Measurements from ENCODE around the gene SLC12A7.

Gene SLC12A7

DNA sequence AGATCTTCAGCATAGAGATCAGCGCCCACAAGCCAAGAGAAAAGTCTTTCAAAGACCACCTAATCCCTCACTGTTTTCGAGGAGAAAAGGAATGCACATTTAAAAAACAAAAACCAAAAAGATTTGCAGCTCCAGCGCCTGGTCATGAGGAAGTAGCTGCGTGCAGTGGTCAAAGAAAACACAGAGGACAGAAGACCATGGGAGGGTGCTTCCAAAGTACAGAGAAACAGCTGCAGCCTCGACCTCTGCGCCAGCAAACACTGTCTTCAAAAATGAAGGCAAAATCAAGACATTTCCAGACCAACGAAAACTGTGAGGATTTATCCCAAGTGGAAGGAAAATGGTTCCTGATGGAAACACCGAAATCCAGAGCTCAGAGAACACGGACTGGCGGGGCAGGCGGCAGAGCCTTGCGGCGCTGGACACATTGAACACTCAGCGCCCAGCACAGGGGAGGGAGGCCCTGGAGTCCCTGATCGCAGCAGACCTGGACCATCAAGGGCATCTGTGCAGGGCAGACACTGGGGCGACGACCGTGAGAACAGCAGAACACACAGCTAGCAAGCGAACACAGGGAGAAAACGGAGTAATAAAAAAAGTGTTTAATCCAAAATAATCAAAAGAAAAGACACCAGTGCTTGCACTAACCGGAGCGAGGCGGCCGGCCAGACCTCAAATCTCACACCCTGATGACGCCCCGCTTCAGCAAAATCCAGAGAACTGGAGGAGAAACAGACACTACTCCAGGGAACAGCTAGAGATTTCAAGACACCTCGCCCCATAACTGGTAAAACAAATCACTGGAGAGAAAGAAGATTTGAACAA, 12.6 kb upstream of the SLC12A7 start:
- H3K36me3 ChIP-seq (ENCODE audit: insufficient read depth, low read length): no peaks in the 10 kb centered on the region; the same call in 1 of the 2 replicates
- no peaks in the 10 kb centered on the region for H3K4me1 ChIP-seq (ENCODE audit: insufficient read depth, low read length)
- H3K9ac ChIP-seq (ENCODE audit: low read depth, low read length): no peak overlapping the region
- peaks cover 9% of the 10 kb centered on the region for H3K9me3 ChIP-seq (ENCODE audit: control insufficient read depth, insufficient read depth, low read length)

DNA sequence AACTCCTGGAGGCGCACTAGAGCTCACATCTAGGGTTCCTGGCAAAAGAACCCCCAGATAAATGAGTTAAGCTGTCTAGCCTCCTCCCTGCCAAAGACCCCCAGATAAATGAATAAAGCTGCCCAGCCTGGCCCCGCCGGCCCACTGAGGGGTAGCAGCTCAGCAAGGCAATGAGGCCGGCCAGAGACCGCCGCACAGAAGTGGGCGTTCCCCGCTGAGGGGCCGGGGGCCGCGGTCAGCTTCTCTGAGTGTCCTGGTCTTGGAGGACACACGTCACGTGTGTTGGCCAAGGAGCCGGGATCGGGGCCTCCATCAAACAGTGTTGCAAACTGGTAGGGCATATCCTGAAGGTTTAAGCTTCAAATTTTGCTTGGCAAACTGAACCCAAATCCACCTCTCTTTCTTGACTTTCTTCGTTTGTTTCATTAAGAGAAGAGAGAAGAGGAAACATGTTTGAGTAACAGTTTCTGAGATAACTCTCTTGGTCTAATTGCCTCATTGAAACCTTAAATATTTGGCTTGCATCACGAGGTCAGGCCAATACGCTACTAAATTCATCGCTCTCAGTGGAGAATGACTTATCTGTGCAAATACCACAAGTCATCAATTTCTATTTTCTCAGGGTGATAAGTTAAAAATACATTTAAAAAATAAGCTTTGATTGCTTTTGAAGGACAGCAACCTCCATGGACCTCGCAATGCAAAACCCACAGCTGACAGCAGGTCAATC, 11.7 kb upstream of the SLC12A7 start:
- H3K4me1 ChIP-seq (ENCODE audit: insufficient read depth, low read length): peaks cover under 1% of the 10 kb centered on the region; the same call in 1 of the 2 replicates
- H3K36me3 ChIP-seq (ENCODE audit: insufficient read depth, low read length): no peaks in the 10 kb centered on the region; the same call in 1 of the 2 replicates
- H3K9me3 ChIP-seq (ENCODE audit: control insufficient read depth, insufficient read depth, low read length): peaks cover 9% of the 10 kb centered on the region
- H3K9ac ChIP-seq (ENCODE audit: low read depth, low read length): no peak overlapping the region

DNA sequence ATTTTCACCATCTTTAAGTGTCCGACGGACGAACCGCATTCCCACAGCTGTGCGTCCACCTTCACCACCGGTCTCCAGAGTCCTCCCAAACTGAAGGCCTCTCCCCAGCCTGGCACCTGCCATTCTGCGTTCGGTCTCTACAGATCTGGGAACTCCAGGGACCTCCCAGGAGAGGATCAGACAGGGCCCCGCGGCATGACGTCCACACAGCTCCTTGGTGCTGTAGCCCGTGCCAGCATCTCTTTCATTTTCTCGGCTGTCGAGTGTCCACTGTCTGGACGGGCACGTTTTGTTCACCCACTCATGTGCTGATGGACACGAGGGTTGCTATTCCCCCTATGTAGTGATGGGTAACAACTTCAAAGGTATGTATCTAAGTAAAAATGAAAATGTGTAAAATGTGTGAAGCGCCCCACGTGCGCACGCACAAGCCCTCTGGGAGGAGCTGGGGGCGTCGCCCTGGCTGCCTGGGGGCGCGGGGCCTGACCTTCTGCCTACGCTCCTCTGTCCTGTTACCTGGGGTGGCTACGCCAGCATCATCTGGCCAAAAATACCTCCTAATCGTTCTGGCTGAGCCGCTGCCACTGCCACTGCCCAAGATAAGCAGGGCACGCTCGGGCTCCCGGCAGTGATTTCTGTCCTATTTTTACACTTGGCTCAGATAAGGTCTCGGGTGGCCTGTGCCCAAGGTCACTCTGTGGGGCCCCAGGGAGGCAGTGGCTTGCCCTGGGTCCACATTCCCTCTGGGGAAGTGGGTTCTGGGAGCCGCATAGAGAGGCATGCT, 10.8 kb upstream of the SLC12A7 start:
- no peak overlapping the region for H3K9ac ChIP-seq (ENCODE audit: low read depth, low read length)
- H3K9me3 ChIP-seq (ENCODE audit: control insufficient read depth, insufficient read depth, low read length): peaks cover 9% of the 10 kb centered on the region
- peaks cover 5% of the 10 kb centered on the region; the same call in 1 of the 2 replicates for H3K4me1 ChIP-seq (ENCODE audit: insufficient read depth, low read length)
- no peaks in the 10 kb centered on the region; the same call in 1 of the 2 replicates for H3K36me3 ChIP-seq (ENCODE audit: insufficient read depth, low read length)

DNA sequence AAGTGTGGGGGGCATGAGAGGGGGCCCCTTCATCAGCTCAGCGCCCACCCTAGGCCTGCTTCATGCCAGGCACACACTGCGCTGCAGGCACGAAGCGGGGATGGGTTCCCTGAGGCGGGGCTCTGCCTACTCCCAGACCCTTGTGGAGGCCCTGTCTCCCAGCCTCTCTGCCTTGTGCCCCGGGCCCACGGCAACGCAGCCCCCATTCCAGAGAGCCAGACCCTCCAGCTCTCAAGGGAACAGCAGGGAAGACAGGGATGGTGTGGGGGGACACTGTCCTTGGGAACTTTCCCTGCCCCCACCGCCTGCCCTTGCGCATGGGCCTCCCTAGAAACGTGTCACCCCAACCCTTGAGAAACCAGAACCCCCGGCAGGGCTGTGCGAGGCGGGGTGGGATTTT, 10.0 kb upstream of the SLC12A7 start:
- Histone ChIP-seq H3K9me3 (ENCODE audit: control insufficient read depth, insufficient read depth, low read length) (peaks cover 9% of the 10 kb centered on the region), H3K9ac (ENCODE audit: low read depth, low read length) (no peak overlapping the region), H3K4me1 (ENCODE audit: insufficient read depth, low read length) (peaks cover 5% of the 10 kb centered on the region; the same call in 1 of the 2 replicates)

DNA sequence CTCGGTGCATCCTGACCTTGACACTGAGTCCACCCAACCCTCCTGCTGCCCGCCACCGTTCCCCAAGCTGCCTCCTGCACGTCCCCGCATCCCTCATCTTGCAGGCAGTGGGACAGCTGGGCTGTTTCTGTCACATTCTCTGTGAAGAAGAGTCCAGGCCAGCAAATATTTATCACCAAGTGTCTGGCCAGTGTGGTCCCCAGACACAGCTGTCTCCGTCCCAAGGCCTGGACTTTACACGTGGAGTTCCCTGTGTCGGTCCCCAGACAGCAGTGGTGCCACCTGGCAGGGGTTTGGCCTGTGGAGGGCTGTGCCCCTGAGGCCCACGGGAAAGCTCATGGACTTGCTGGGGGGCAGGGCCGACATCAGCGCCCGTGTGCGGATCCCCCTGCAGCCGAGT, 9.2 kb upstream of the SLC12A7 start:
- Histone ChIP-seq H3K9ac (ENCODE audit: low read depth, low read length) (no peak overlapping the region), H3K36me3 (ENCODE audit: insufficient read depth, low read length) (no peaks in the 10 kb centered on the region; the same call in 1 of the 2 replicates), H3K4me1 (ENCODE audit: insufficient read depth, low read length) (peaks cover 5% of the 10 kb centered on the region; the same call in 1 of the 2 replicates), H3K9me3 (ENCODE audit: control insufficient read depth, insufficient read depth, low read length) (peaks cover 9% of the 10 kb centered on the region)

More for the DNA sequence above, 10.0 kb upstream of the SLC12A7 start:
- H3K36me3 ChIP-seq (ENCODE audit: insufficient read depth, low read length): no peaks in the 10 kb centered on the region; the same call in 1 of the 2 replicates

DNA sequence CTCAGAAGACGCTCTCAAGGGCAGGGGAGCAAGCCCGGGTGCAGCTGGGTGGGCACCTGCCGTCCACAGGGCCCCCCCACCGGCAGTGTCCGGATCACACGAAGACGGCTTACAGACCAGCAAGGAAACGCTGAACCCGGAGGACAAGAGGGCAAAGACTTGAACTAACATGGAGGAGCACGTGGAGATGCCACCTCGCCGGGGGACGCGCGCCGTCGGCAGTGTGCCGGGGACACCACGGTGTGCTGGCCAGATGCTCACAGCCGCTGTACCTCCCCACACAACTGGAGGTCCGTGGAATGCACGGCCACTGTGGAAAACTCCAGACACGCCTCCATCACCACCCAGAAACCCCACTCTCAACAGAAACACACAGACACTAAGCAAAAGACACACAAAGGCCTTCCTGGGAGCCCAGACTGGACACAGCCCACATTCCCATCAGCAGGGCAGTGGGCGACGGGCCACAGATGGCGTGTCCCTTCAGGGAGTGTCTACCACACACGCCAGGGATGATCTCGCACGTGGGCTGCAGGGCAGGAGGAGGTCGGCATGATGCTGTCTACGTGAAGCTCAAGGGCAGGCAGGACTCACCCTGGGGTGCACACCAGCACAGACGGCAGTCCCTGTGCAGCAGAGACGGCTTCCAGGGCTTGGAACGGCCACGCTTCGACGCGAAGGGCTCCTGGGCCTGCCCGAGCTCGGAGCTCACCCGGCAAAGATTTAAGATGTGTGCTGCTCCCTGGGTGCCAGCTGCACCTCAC, 8.6 kb upstream of the SLC12A7 start:
- Histone ChIP-seq H3K4me1 (ENCODE audit: insufficient read depth, low read length) (peaks cover 5% of the 10 kb centered on the region; the same call in 1 of the 2 replicates), H3K36me3 (ENCODE audit: insufficient read depth, low read length) (no peaks in the 10 kb centered on the region; the same call in 1 of the 2 replicates), H3K9ac (ENCODE audit: low read depth, low read length) (no peak overlapping the region), H3K9me3 (ENCODE audit: control insufficient read depth, insufficient read depth, low read length) (peaks cover 9% of the 10 kb centered on the region)

DNA sequence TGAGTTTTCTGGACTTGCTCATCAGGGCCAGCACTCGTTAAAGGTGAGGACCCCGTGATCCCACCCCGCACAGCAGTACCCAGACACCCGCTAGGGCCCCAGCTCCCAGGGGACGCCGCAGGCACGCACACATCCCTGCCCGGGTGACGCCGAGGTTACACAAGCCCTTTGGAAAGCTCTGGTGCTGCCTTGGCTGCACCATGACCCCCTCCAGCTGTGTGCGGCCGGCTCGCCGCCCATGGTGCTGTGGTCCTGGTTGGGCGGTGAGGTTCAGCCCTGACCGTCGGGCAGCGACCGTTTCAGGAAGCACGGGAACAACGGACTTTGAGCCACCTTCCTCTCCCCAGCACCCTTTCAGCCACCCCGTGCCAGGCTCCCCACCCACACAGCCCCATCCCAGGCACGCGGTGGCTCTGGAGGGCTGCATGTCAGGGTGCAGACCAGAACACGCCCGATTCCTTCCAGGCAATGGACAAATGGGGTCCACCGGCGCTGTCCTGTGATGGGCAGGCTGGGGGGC, 7.5 kb upstream of the SLC12A7 start:
- Histone ChIP-seq H3K9me3 (ENCODE audit: control insufficient read depth, insufficient read depth, low read length) (peaks cover 4% of the 10 kb centered on the region), H3K9ac (ENCODE audit: low read depth, low read length) (no peak overlapping the region), H3K4me1 (ENCODE audit: insufficient read depth, low read length) (peaks cover 5% of the 10 kb centered on the region; the same call in 1 of the 2 replicates), H3K36me3 (ENCODE audit: insufficient read depth, low read length) (no peaks in the 10 kb centered on the region)

DNA sequence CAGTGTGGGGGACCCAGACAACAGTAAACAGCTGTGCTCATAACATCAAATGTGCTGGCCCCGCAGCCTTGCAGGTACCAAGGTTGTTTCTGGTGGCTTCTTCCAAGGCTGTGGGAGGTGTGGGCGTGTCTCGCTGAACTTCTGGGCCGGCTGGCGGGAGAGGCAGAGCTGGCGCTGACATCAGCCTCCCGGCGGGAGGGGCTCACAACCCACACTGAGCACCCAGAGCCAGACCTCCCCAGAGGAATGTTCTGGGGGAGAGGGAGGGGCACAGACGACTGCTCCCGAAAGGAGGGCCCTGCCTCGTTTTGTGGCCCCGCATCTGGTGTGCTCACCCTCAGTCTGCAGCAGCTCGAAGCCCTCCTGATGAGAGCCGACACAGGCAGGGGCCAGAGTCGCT, 6.9 kb upstream of the SLC12A7 start:
- Histone ChIP-seq H3K36me3 (ENCODE audit: insufficient read depth, low read length) (no peaks in the 10 kb centered on the region), H3K4me1 (ENCODE audit: insufficient read depth, low read length) (peaks cover 5% of the 10 kb centered on the region; the same call in 1 of the 2 replicates), H3K9ac (ENCODE audit: low read depth, low read length) (no peak overlapping the region), H3K9me3 (ENCODE audit: control insufficient read depth, insufficient read depth, low read length) (no peaks in the 10 kb centered on the region)

DNA sequence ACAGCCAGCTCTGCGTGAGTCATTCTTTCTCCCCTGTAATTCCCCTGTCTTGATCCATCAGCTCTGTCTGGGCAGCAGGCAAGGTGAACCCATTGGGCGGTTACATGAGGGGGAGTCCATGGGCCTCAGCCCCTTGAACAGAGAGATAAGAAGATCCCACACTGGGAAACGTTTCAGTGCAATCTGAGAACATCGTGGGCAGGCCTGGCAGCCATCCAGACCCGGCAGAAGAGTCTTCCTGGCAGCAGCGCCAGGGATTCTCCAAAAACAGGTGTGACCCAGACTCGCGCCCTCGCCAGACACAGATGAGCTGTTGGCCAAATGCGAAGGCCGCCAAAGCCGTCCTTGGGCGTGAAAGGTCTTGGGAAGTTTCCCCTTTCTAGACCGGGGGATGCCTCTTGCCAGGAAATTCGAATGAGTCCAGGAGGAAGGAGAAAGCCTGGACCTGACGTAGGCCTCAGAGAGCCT, 6.4 kb upstream of the SLC12A7 start:
- Histone ChIP-seq H3K9me3 (ENCODE audit: control insufficient read depth, insufficient read depth, low read length) (no peaks in the 10 kb centered on the region), H3K9ac (ENCODE audit: low read depth, low read length) (no peak overlapping the region), H3K4me1 (ENCODE audit: insufficient read depth, low read length) (peaks cover 5% of the 10 kb centered on the region; the same call in 1 of the 2 replicates), H3K36me3 (ENCODE audit: insufficient read depth, low read length) (no peaks in the 10 kb centered on the region)

DNA sequence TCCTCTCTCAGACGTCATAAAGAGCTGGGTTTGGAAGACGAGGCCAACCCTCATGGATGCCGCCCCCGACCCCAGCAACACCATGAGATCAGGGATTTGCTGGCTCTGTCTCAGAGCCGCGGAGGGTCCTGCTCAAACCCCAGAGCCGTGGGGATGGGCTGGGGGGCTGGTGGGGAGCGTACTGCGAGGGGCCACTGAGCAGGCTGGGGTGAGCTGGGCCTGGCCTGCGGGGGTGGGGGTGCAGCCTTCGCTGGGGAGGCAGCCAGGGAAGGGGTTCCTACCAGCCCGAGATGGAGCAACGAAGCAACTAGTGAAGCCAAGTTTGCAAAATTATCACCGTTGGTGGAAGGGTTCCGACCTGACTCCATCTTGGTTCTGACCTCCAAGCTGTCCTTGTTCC, 5.1 kb upstream of the SLC12A7 start:
- H3K9me3 ChIP-seq (ENCODE audit: control insufficient read depth, insufficient read depth, low read length): no peaks in the 10 kb centered on the region
- H3K36me3 ChIP-seq (ENCODE audit: insufficient read depth, low read length): no peaks in the 10 kb centered on the region
- no peak overlapping the region for H3K9ac ChIP-seq (ENCODE audit: low read depth, low read length)
- H3K4me1 ChIP-seq (ENCODE audit: insufficient read depth, low read length): peaks cover 5% of the 10 kb centered on the region; the same call in 1 of the 2 replicates

DNA sequence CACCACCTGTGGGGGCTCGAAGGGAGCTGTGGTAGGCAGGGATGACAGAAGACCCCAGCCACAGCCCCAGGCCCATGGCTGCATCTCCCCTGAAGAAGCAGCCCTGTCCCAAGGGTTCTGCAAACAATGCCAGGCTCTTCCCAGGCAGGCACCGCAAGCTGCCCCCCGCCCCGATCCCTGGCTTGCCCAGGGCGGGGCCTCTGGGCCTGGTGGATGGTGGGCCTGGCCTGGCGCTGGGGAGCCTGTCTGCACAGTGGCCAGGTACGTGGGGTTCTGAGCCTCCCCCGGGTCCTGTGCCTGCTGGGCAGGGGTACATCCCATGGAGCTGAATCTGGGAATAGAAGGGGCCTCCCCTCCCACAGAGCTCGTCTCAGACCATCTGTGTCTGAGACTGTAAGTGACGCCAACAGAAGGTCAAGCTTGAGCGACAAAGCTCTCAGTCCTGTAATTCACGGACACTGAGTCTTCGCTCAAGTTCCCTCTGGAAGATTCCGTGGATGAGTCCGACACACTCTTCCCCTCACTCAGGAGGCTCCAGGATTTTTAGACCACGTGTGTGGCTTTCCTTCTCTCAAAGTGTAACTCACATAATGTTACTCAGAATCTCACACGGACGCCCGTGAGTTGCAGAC, 4.4 kb upstream of the SLC12A7 start:
- no peaks in the 10 kb centered on the region for H3K9me3 ChIP-seq (ENCODE audit: control insufficient read depth, insufficient read depth, low read length)
- H3K4me1 ChIP-seq (ENCODE audit: insufficient read depth, low read length): peaks cover 5% of the 10 kb centered on the region; the same call in 1 of the 2 replicates
- no peak overlapping the region for H3K9ac ChIP-seq (ENCODE audit: low read depth, low read length)
- no peaks in the 10 kb centered on the region for H3K36me3 ChIP-seq (ENCODE audit: insufficient read depth, low read length)

DNA sequence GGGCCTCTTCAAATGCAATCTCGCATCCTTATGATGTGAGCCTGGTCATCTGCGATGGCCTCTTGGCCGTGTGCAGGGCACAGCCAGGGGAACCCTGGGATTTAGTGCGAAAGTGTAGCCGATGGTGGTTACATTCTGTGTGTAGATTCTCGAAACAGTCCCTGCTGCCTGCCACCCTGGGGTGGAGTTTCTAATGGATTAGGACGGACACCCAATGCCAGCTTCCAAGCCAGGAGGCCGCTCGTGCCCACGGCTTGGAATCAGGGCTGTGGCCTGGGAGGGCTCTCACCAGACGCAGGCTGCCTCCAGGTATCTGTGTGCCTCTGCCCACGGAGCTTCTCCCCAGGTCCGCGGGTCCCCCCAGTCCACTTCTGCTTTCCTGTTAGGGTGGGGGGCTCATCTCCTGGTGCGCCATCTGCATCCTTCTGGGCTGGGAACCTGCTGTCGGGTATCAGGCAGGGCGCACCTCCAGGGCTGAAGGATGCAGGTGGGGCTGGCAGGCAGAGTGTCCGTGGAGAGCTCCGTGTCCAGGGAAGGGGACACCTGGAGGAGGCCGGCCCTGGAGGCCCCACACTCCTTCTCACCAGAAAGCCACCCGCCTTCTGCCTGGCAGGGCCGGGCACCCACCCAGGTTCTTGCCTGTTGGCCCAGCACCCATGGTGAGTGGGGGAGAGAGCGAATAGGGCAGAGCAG, 3.4 kb upstream of the SLC12A7 start:
- Histone ChIP-seq H3K9me3 (ENCODE audit: control insufficient read depth, insufficient read depth, low read length) (no peaks in the 10 kb centered on the region), H3K9ac (ENCODE audit: low read depth, low read length) (no peak overlapping the region), H3K4me1 (ENCODE audit: insufficient read depth, low read length) (peaks cover 5% of the 10 kb centered on the region; the same call in 1 of the 2 replicates), H3K36me3 (ENCODE audit: insufficient read depth, low read length) (no peaks in the 10 kb centered on the region)
